GM19238 (cell line): Measurements from ENCODE around the gene ART3.
A peak's percentile ranks its signal among the peaks of the same experiment; 100 is the strongest.

Experiments used
- DNase-seq: peaks from one replicate; pipeline ENCODE4 v3.0.0; 2011; ENCODE audit warnings: low spot score; ENCODE audit not compliant: insufficient read length

The ART3 gene

GRCh38 chr4:76147454-76148141 is 73.1 kb downstream of the ART3 start:
- peak; percentile 22 for DNase-seq

- peak; percentile 87 for DNase-seq
Measured at GRCh38 chr4:76148142-76148865, 73.8 kb downstream of the ART3 start, which contains the start of gene NUP54. Gene NUP54, minus strand, starts transcription at chr4:76148397. Its CDS starts 23 bp downstream, at chr4:76148374.

GRCh38 chr4:76153356-76153755 is 78.8 kb downstream of the ART3 start:
- DNase-seq, result no peak

- no peak for DNase-seq
Measured at GRCh38 chr4:76155979-76156378, 81.5 kb downstream of the ART3 start.

GRCh38 chr4:76156635-76157034 is 82.1 kb downstream of the ART3 start:
- no peak for DNase-seq

GRCh38 chr4:76160355-76160754 is 85.8 kb downstream of the ART3 start:
- no peak for DNase-seq
